Retina (tissue), 1 donor: ENCODE results near the gene AOC2.
A peak's percentile ranks its signal among the peaks of the same experiment; 100 is the strongest.

ENCODE experiments used
- DNase-seq: peaks from one replicate; pipeline ENCODE4 v3.0.0-alpha.2; 2016

Gene AOC2, protein sequence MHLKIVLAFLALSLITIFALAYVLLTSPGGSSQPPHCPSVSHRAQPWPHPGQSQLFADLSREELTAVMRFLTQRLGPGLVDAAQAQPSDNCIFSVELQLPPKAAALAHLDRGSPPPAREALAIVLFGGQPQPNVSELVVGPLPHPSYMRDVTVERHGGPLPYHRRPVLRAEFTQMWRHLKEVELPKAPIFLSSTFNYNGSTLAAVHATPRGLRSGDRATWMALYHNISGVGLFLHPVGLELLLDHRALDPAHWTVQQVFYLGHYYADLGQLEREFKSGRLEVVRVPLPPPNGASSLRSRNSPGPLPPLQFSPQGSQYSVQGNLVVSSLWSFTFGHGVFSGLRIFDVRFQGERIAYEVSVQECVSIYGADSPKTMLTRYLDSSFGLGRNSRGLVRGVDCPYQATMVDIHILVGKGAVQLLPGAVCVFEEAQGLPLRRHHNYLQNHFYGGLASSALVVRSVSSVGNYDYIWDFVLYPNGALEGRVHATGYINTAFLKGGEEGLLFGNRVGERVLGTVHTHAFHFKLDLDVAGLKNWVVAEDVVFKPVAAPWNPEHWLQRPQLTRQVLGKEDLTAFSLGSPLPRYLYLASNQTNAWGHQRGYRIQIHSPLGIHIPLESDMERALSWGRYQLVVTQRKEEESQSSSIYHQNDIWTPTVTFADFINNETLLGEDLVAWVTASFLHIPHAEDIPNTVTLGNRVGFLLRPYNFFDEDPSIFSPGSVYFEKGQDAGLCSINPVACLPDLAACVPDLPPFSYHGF

GRCh38 chr17:42844271-42844670 is at the start of gene AOC2:
Gene AOC2 (plus strand): TSS chr17:42844580. CDS start chr17:42844627, 47 bp downstream.
- DNase-seq = no peak

- no peak for DNase-seq
These were observed 49.3 kb upstream of the AOC2 start for GRCh38 chr17:42795061-42795460.

- no peak for DNase-seq
These were observed 48.9 kb upstream of the AOC2 start for GRCh38 chr17:42795465-42795864.

DNA sequence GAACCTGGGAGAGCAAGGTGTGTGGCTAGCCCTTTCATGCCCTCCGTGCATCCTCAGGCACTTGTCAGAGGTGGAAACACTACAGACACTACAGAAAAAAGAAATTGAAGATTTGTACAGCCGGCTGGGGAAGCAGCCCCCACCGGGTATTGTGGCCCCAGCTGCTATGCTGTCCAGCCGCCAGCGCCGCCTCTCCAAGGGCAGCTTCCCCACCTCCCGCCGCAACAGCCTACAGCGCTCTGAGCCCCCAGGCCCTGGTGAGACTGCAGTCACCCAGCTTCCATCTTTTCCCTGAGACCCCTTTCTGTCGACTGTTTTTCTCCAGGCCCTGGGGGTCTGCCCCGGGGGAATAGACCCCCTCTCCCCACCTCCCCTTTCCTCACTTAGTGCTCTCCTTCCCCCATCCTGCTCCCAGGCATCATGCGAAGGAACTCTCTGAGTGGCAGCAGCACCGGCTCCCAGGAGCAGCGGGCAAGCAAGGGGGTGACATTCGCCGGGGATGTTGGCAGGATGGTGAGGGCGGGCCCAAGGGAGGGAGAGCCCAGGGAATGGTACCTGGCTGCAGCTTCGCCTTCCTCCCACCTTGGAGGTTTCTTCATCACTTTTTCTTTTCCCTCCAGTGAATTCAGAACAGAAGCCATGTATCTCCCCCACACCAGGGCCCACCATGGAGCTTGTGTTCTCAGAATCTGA is 48.2 kb upstream of the AOC2 start:
- DNase-seq = no peak

DNA sequence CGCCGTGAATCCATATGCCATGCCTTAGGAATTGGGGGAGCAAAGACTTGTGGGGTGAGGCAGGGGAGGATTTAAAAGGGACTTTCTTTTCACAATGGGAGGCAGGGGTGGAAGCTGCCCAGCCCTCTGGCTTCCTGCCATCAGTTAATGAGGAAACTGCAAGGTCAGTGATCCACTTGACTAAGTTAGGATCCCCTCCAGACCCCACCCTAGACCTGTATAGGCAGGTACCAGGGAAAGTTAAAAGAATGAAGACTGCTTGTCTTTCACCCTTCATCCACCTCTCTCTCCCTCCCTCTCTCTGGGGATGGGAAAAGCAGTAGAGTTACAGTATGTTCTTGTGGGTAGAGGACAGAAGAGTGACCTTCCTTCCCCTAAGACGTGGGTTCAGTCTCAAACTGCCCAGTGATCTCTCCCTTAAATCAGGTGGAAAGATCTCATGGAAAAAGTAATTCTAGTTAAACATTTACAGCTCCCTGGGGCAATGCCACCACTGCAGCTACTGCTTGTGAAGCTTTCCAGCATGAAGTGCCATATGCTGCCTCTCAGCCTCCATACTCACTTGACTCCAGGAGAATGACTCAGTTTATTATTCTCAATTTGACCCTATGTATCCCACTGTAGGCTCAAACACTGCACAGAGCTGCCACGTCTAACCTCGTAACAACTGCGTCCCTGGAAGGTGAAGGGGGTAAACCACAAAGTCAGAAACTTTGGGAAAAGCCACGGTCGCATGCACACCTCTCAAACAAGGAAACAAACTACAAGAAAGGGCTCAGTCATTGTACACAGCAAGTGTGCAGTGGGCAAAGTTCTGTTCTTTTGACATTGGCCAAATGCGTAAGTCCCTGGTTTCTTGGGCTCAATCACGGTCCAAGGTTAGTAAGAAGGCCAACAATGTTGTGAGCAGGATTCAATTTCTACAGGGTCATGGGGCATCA is 47.0 kb upstream of the AOC2 start:
- DNase-seq = no peak

DNA sequence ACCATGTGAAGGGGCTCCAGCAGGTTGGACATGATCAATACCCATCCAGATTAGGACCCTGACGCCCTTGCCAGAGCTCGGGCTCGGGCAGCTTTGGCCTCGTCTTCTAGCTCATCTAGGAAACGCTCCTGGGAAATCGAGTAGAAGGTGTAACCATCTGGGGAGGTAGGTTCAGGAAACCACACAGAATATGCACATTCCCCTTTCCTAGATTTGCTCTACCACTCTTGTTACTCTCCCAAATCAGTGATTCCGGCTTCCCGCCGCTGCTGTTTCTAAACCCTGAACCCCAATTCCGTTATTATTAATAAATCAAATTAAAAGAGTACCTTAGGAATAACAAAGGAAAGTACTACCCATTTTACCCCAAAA is 46.4 kb upstream of the AOC2 start:
- DNase-seq = peak; percentile 16

DNA sequence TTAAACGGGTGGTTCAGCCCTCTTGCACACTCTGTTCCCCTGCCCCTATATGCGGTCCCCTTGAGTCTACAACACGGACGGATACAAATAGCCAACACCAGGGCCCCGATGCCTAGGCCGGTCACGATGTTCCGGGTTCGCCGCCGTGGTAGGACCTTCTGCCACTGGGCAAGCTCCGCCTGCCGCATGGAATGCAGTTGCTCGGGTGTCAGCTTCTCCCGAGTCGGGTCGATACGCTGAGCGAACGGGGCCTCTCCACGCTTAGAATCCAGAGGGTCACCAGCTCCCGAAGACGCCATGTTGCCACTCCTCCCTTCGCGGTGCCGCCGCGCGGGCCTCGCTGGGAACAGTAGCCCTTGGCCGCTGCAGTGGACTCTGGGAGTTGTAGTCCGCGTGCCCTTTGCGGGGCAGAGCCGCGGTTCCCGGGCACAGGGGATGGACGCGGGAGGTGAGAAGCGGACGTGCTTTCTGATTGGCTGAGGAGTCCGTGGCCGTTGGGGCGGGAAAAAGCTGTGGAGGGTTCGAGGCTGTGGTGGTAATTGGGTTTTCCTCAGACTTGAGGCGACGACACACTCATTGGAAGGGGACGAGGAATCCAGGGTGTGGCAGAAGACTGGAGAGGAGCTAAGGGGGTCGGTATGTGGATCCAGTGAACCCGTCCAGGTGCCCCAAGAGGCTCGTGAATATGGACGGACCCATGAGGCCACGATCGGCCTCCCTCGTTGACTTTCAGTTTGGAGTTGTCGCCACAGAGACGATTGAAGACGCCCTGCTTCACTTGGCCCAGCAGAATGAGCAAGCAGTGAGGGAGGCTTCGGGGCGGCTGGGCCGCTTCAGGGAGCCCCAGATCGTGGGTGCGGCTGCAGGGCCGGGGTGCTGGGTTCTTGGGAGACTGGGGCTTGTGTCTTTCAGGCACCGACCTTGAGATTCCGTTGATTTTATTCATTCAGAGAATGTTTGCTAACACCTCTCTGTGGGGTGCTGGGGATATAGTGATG is 45.7 kb upstream of the AOC2 start, which contains the start of the genes CNTD1 and COA3:
Gene CNTD1, plus strand, starts transcription at position 479 of the 998 bp plus-strand sequence. Its CDS starts 207 bp downstream, at position 686.
Gene COA3, minus strand, starts transcription at position 322 of the 998 bp plus-strand sequence. Its CDS starts 23 bp downstream, at position 299.
- DNase-seq = peak; percentile 91

DNA sequence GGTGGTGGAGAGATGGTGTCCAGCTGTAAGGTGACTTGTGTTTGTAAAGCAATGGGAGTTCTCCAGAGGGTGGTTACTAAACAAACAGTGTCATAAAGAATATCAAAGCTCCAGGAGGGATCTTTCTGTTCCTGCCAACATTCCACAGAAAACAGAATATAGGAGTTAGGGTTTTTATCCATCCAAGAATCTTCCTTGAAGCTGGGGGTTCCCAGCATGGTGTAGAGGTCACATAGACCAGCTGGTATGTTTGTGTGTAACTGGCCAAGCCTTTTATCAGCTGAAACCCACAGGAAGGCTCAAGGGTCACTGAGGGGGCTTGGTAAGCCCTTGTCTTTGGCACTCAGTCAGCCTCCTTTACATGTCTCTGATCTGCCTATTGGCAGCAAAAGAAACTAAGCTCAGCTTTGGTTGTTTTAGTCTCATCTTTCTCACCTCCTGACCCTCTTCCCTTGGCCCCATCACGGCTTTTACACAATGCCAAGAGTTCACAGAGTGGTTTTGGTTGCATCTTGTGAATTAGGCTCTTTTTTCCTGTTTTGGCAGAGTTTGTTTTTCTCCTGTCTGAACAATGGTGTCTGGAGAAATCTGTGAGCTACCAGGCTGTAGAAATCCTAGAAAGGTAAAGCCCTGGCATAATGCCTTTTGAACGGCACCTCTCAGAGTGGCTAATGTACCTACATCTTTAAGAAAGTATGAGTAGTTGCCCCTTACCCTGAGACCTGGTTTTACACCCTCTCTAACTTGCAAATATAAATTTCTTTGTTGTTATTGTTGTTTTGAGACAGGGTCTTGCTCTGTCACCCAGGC is 41.1 kb upstream of the AOC2 start:
- DNase-seq = no peak

GRCh38 chr17:42804918-42805367 is 39.4 kb upstream of the AOC2 start:
- no peak for DNase-seq

GRCh38 chr17:42806249-42806648 is 38.1 kb upstream of the AOC2 start:
- DNase-seq = no peak

- DNase-seq = no peak
These were observed 35.1 kb upstream of the AOC2 start for GRCh38 chr17:42809250-42809649.

GRCh38 chr17:42814633-42815399 is 29.6 kb upstream of the AOC2 start:
- DNase-seq = no peak

DNA sequence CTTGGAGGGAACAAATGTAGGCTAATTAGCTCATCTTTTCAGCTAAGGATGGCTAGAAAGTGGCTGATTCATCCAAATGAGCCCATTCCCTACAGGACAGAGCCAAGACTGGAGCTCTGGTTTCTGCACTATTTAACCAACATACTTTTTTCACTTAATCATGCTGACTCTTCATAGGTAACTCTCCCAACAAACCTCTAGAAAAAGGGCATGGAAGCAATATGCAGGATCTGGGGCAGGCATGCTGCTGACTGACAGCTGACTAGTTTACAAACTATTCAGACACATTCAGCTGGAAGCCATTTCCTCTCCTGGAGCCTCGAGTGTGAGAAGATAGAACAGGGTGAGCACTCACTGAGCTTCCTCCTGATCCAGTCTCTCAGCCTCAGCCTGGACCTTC is 26.5 kb upstream of the AOC2 start:
- no peak for DNase-seq

- no peak for DNase-seq
These were observed 26.0 kb upstream of the AOC2 start for GRCh38 chr17:42818379-42818778.

DNA sequence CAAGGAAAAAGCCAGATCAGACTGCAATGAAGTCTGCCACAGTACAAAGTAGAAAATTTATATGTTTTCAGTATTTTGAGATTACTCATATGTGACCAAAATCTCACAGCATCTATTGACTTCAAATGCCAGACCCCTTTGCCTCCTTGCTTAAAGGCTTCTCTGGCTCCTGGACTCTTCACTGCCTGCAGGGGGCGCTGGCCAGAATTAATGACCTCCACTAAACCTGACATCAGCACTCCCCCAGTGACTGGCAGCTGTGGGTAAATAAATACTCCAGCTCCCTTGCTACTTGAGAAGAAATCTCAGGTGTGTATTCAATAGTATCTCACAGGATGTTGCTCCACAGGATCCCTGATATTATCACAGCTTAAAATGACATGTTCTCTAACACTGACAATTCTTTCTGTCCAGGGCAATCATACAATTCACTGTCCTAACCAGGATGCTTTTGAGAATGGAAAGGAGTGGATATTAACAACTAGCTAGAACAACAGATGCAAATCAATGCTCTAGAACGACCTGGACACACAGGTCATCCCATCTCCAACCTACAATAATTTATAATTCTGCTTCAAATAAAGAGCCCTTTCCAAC is 24.3 kb upstream of the AOC2 start:
- peak; percentile 25 for DNase-seq

DNA sequence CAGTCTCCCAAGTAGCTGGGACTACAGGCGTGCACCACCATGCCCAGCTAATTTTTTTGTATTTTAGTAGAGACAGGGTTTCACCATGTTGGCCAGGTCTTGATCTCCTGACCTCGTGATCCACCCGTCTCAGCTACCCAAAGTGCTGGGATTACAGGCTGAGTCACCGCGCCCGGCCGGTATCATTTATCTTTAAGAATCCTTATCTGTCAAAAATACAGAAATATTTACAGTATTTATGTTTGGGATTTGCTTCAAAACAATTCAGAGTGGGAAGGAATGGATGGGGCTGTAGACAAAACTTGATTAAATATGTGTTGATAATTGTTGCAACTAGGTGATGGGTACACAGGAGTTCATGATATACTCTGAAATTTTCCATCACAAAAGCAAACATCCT is 23.2 kb upstream of the AOC2 start:
- no peak for DNase-seq

- DNase-seq = no peak
These were observed 16.9 kb upstream of the AOC2 start for GRCh38 chr17:42827472-42827871.

- DNase-seq = no peak
These were observed 13.4 kb upstream of the AOC2 start for GRCh38 chr17:42830971-42831370.
